Gastroesophageal sphincter (tissue), 4 donors: Measurements from ENCODE around the gene CAPN5. TPM values are rescaled to one million over a fixed set of nuclear protein-coding genes. Genes with fewer than 3 reads are reported as not detected.

Experiments used
- ATAC-seq: fragments of 150-250 bp; one replicate; pipeline ENCODE4 v1.9.1; 2016; ENCODE audit warnings: mild to moderate bottlenecking, moderate library complexity
- H3K27ac ChIP-seq, 4 donors: fragments of 200-600 bp; sonication (generic) in 3 of 4; 1 replicate in 3 of 4; 2 replicates in 1 of 4; pipeline ENCODE4 v1.5.1; 2016 to 2019
- H3K27me3 ChIP-seq: fragments of 200-600 bp; sonication (generic); one replicate; pipeline ENCODE4 v1.5.1; 2019
- H3K36me3 ChIP-seq, 2 donors: fragments of 200-600 bp; sonication (generic); one replicate each; pipeline ENCODE4 v1.5.1; 2019; ENCODE audit warnings: control low read depth in 1 of 2
- H3K4me1 ChIP-seq, 3 donors: fragments of 200-600 bp; sonication (generic); 1 replicate in 2 of 3; 2 replicates in 1 of 3; pipeline ENCODE4 v1.5.1; 2016 to 2019; ENCODE audit warnings: control low read depth in 2 of 3
- H3K4me3 ChIP-seq, 2 donors: fragments of 200-600 bp; sonication (generic); one replicate each; pipeline ENCODE4 v1.5.1; 2019; ENCODE audit warnings: mild to moderate bottlenecking in 1 of 2, moderate library complexity in 1 of 2
- H3K9me3 ChIP-seq, 3 donors: fragments of 200-600 bp; sonication (generic); one replicate each; pipeline ENCODE4 v1.5.1; 2017 to 2019; ENCODE audit warnings: control low read depth in 2 of 3
- CTCF ChIP-seq, 4 experiments: fragments of 200-600 bp in 2 of 4; fragments of 450-650 bp in 2 of 4; sonication (generic) in 1 of 4; IDR thresholded peaks; one replicate each; pipeline ENCODE4 v1.5.1; 2017 to 2019; ENCODE audit warnings: antibody characterized with exemption in 4 of 4, mild to moderate bottlenecking in 2 of 4, moderate library complexity in 2 of 4
- EP300 ChIP-seq: sonication (generic); formaldehyde crosslinking; IDR thresholded peaks from one replicate; pipeline ENCODE4 v1.6.1; 2017; ENCODE audit warnings: antibody characterized with exemption, mild to moderate bottlenecking
- POLR2A ChIP-seq, 2 donors: fragments of 450-650 bp; IDR thresholded peaks; one replicate each; pipeline ENCODE4 v1.6.1; 2017; ENCODE audit warnings: antibody characterized with exemption in 2 of 2, mild to moderate bottlenecking in 2 of 2, moderate library complexity in 1 of 2
- POLR2AphosphoS5 ChIP-seq: sonication (generic); formaldehyde crosslinking; IDR thresholded peaks from one replicate; pipeline ENCODE4 v1.6.1; 2017; ENCODE audit warnings: antibody characterized with exemption
- WGBS, 2 donors: methylation state at CpG; one replicate each; pipeline ENCODE4 v1.1.5; 2018; ENCODE audit warnings: low coverage in 1 of 2; 5-methylcytosine and 5-hydroxymethylcytosine counted together
- total RNA-seq, 4 donors: library from RNA; depleted of rRNA; stranded (reverse); fragments of >200 nt; gene quantifications; one replicate each; pipeline ENCODE4 v1.1.0, GENCODE V29; 2016

Gene CAPN5
- total RNA-seq, 4 donors from 2014 or later, result 4.1 to 9.4 (median 7.7) TPM

- Histone ChIP-seq H3K27me3 (no peaks in the 10 kb centered on the region), H3K4me1 (peaks cover 0 to 19% (median 3%) of the 10 kb centered on the region in 3 donors), H3K9me3 (no peaks in the 10 kb centered on the region), H3K36me3 (no peaks in the 10 kb centered on the region), H3K4me3 (no peak overlapping the region), H3K27ac (no peak overlapping the region)
- no peak for ATAC-seq
- TF ChIP-seq POLR2A (IDR thresholded peaks at IDR 0.05) (no peak), CTCF (IDR thresholded peaks at IDR 0.05) (no peak)
Measured at GRCh38 chr11:77062924-77063323, 3.8 kb upstream of the CAPN5 start.

GRCh38 chr11:77063407-77063806 is 3.4 kb upstream of the CAPN5 start:
- H3K36me3 ChIP-seq, result no peaks in the 10 kb centered on the region
- H3K27ac ChIP-seq, result no peak overlapping the region
- no peak overlapping the region for H3K4me3 ChIP-seq
- H3K9me3 ChIP-seq, result no peaks in the 10 kb centered on the region
- H3K4me1 ChIP-seq, result peaks cover 0 to 24% (median 4%) of the 10 kb centered on the region in 3 donors
- 100% methylated on average over 1 of the region's 1 CpG; no CpG with 5 or more reads in 1 of the 2 donors for WGBS, 2 donors
- H3K27me3 ChIP-seq, result no peaks in the 10 kb centered on the region
- TF ChIP-seq EP300 (no peak), POLR2AphosphoS5 (no peak), CTCF (IDR thresholded peaks at IDR 0.05) (no peak)
- no peak for ATAC-seq

GRCh38 chr11:77063861-77064260 is 2.9 kb upstream of the CAPN5 start:
- 83% methylated on average over 1 of the region's 4 CpGs; no CpG with 5 or more reads in 1 of the 2 donors for WGBS, 2 donors
- no peak overlapping the region for H3K4me3 ChIP-seq
- no peak for ATAC-seq

GRCh38 chr11:77064648-77065217 is 2.0 kb upstream of the CAPN5 start:
- H3K9me3 ChIP-seq, result no peaks in the 10 kb centered on the region
- H3K36me3 ChIP-seq, result no peaks in the 10 kb centered on the region
- no peak overlapping the region for H3K4me3 ChIP-seq
- H3K4me1 ChIP-seq, result peaks cover 0 to 37% (median 6%) of the 10 kb centered on the region in 3 donors
- TF ChIP-seq POLR2AphosphoS5 (no peak), CTCF (IDR thresholded peaks at IDR 0.05) (no peak), POLR2A (IDR thresholded peaks at IDR 0.05) (no peak), EP300 (no peak)
- ATAC-seq, result no peak
- no peaks in the 10 kb centered on the region for H3K27me3 ChIP-seq
- 93 to 100% methylated on average over 1 to 3 of the region's 4 CpGs for WGBS, 2 donors
- H3K27ac ChIP-seq, result no peak overlapping the region

More at GRCh38 chr11:77063861-77064260, 2.9 kb upstream of the CAPN5 start:
- TF ChIP-seq EP300, result no peak
- TF ChIP-seq POLR2AphosphoS5, result no peak
- no peak for TF ChIP-seq CTCF (IDR thresholded peaks at IDR 0.05)
- TF ChIP-seq POLR2A (IDR thresholded peaks at IDR 0.05), result no peak
- H3K27ac ChIP-seq, result no peak overlapping the region
- no peaks in the 10 kb centered on the region for H3K27me3 ChIP-seq
- H3K9me3 ChIP-seq, result no peaks in the 10 kb centered on the region
- H3K36me3 ChIP-seq, result no peaks in the 10 kb centered on the region
- peaks cover 0 to 28% (median 6%) of the 10 kb centered on the region in 3 donors for H3K4me1 ChIP-seq

- no peaks in the 10 kb centered on the region for H3K9me3 ChIP-seq
- WGBS, 2 donors, result 34 to 40% methylated on average over 1 to 4 of the region's 14 CpGs
- H3K36me3 ChIP-seq, result no peaks in the 10 kb centered on the region
- TF ChIP-seq POLR2A (IDR thresholded peaks at IDR 0.05), result peak in 1 of 2 donors; percentile 15
- TF ChIP-seq POLR2AphosphoS5, result peak; percentile 52
- no peak for TF ChIP-seq EP300
- ATAC-seq, result peak; percentile 16
- H3K27me3 ChIP-seq, result no peaks in the 10 kb centered on the region
- H3K4me1 ChIP-seq, result peaks cover 0 to 40% (median 6%) of the 10 kb centered on the region in 3 donors
- peak overlapping the region; percentile 68 to 96 (median 92) for H3K27ac ChIP-seq
- peak overlapping the region; percentile 55 to 82 for H3K4me3 ChIP-seq
Measured at GRCh38 chr11:77065878-77066228, 918 bp upstream of the CAPN5 start.
